Immature natural killer cell (primary cell): Measurements from ENCODE around the gene TEDDM1. TPM values are rescaled to one million over a fixed set of nuclear protein-coding genes. Genes with fewer than 3 reads are reported as not detected.
A peak's percentile ranks its signal among the peaks of the same experiment; 100 is the strongest.

Experiments used
- DNase-seq, 3 donors: peaks; one replicate each; pipeline ENCODE4 v3.0.0; 2022; ENCODE audit warnings: mixed read lengths in 1 of 3
- H3K27ac Mint-ChIP-seq, 6 donors: one replicate each; pipeline ENCODE4 v1.8.0; 2020; ENCODE audit warnings: mixed read lengths in 6 of 6, mild to moderate bottlenecking in 5 of 6, inconsistent platforms in 4 of 6, moderate library complexity in 3 of 6
- H3K27me3 Mint-ChIP-seq, 3 donors: one replicate each; pipeline ENCODE4 v1.8.0; 2020 to 2021; ENCODE audit warnings: low read depth in 3 of 3, mild to moderate bottlenecking in 3 of 3, mixed read lengths in 3 of 3, moderate library complexity in 3 of 3, inconsistent platforms in 1 of 3
- H3K36me3 Mint-ChIP-seq, 3 donors: one replicate each; pipeline ENCODE4 v1.8.0; 2020; ENCODE audit warnings: mixed read lengths in 3 of 3, inconsistent platforms in 2 of 3, mild to moderate bottlenecking in 2 of 3
- H3K4me1 Mint-ChIP-seq, 2 donors: one replicate each; pipeline ENCODE4 v1.8.0; 2020; ENCODE audit warnings: inconsistent platforms in 2 of 2, mild to moderate bottlenecking in 2 of 2, mixed read lengths in 2 of 2, moderate library complexity in 1 of 2
- H3K4me3 Mint-ChIP-seq, 5 donors: one replicate each; pipeline ENCODE4 v1.8.0; 2020; ENCODE audit warnings: mild to moderate bottlenecking in 5 of 5, mixed read lengths in 5 of 5, inconsistent platforms in 3 of 5, moderate library complexity in 3 of 5
- H3K9me3 Mint-ChIP-seq, 6 donors: one replicate each; pipeline ENCODE4 v1.8.0; 2020; ENCODE audit warnings: mild to moderate bottlenecking in 6 of 6, mixed read lengths in 6 of 6, inconsistent platforms in 4 of 6, moderate library complexity in 3 of 6
- polyA plus RNA-seq, 3 donors: library from polyadenylated mRNA; unstranded; fragments of 300-500 nt; fragmentation: Illumina TruSeq; gene quantifications; one replicate each; pipeline ENCODE4 v1.2.3, GENCODE V29; 2021

TEDDM1 gene
- polyA plus RNA-seq, 3 donors from 2014 or later, result 0.09 TPM; not detected in 2

GRCh38 chr1:182394055-182394775, 6.3 kb downstream of the TEDDM1 start:
- peak overlapping the region in 1 of 6 donors; percentile 17 for H3K27ac Mint-ChIP-seq
- H3K9me3 Mint-ChIP-seq, result no peaks in the 10 kb centered on the region
- peaks cover 25 to 29% of the 10 kb centered on the region in 2 donors for H3K4me1 Mint-ChIP-seq
- DNase-seq, result no peak
- H3K4me3 Mint-ChIP-seq, result no peak overlapping the region
- H3K27me3 Mint-ChIP-seq, result peaks cover 7 to 15% (median 9%) of the 10 kb centered on the region in 3 donors
- H3K36me3 Mint-ChIP-seq, result no peaks in the 10 kb centered on the region

- Mint-ChIP-seq H3K36me3 (peaks cover 0 to 6% (median 6%) of the 10 kb centered on the region in 3 donors), H3K27me3 (peaks cover 7 to 15% (median 9%) of the 10 kb centered on the region in 3 donors), H3K4me3 (peak overlapping the region; percentile 94 to 98 (median 97)), H3K9me3 (no peaks in the 10 kb centered on the region), H3K4me1 (peaks cover 32 to 43% of the 10 kb centered on the region in 2 donors), H3K27ac (peak overlapping the region in 5 of 6 donors; percentile 34 to 74 (median 51))
- DNase-seq, result peak in 1 of 3 donors; percentile 40
These were observed 8.1 kb downstream of the TEDDM1 start for GRCh38 chr1:182392050-182393028.

- Mint-ChIP-seq H3K27ac (peak within 1 kb of the TSS; percentile 14 to 90 (median 86)), H3K27me3 (peaks cover 4 to 11% (median 7%) of the 10 kb centered on the region in 3 donors), H3K36me3 (peaks cover 0 to 14% (median 13%) of the 10 kb centered on the region in 3 donors), H3K4me1 (peaks cover 30 to 39% of the 10 kb centered on the region in 2 donors), H3K4me3 (peak within 1 kb of the TSS; percentile 94 to 98 (median 97)), H3K9me3 (no peaks in the 10 kb centered on the region)
- DNase-seq, result peak; percentile 77 to 83 (median 79)
These were observed 9.0 kb downstream of the TEDDM1 start, which contains the start of gene GLUL for GRCh38 chr1:182391362-182392049. GLUL (minus strand) TSS chr1:182391790; CDS start chr1:182388737, 3,053 bp downstream.

- Mint-ChIP-seq H3K4me3 (peak overlapping the region; percentile 94 to 98 (median 97)), H3K27ac (peak overlapping the region; percentile 14 to 90 (median 86)), H3K27me3 (peaks cover 4 to 11% (median 7%) of the 10 kb centered on the region in 3 donors), H3K4me1 (peaks cover 30 to 37% of the 10 kb centered on the region in 2 donors), H3K9me3 (no peaks in the 10 kb centered on the region), H3K36me3 (peaks cover 0 to 19% (median 18%) of the 10 kb centered on the region in 3 donors)
- DNase-seq, result no peak
These were observed 9.5 kb downstream of the TEDDM1 start for GRCh38 chr1:182391028-182391361.

- Mint-ChIP-seq H3K4me3 (peak overlapping the region; percentile 94 to 98 (median 97)), H3K27ac (peak overlapping the region; percentile 63 to 89 (median 76)), H3K36me3 (peaks cover 9 to 33% (median 30%) of the 10 kb centered on the region in 3 donors), H3K9me3 (no peaks in the 10 kb centered on the region), H3K4me1 (peaks cover 30 to 37% of the 10 kb centered on the region in 2 donors), H3K27me3 (peaks cover 4 to 11% (median 7%) of the 10 kb centered on the region in 3 donors)
- peak in 1 of 3 donors; percentile 11 for DNase-seq
These were observed 10.8 kb downstream of the TEDDM1 start for GRCh38 chr1:182389619-182390047.

GRCh38 chr1:182388392-182389134, 11.9 kb downstream of the TEDDM1 start:
- no peaks in the 10 kb centered on the region for H3K9me3 Mint-ChIP-seq
- peaks cover 30 to 37% of the 10 kb centered on the region in 2 donors for H3K4me1 Mint-ChIP-seq
- no peak for DNase-seq
- peaks cover 14 to 41% (median 37%) of the 10 kb centered on the region in 3 donors for H3K36me3 Mint-ChIP-seq
- peak overlapping the region in 5 of 6 donors; percentile 63 to 83 (median 68) for H3K27ac Mint-ChIP-seq
- peak overlapping the region; percentile 40 to 98 (median 96) for H3K4me3 Mint-ChIP-seq
- H3K27me3 Mint-ChIP-seq, result peaks cover 4 to 11% (median 7%) of the 10 kb centered on the region in 3 donors

GRCh38 chr1:182387566-182387965, 12.9 kb downstream of the TEDDM1 start:
- Mint-ChIP-seq H3K27ac (peak overlapping the region in 1 of 6 donors; percentile 42), H3K27me3 (peaks cover 4 to 11% (median 7%) of the 10 kb centered on the region in 3 donors), H3K4me3 (peak overlapping the region in 1 of 5 donors; percentile 28), H3K4me1 (peaks cover 26 to 38% of the 10 kb centered on the region in 2 donors), H3K9me3 (no peaks in the 10 kb centered on the region), H3K36me3 (peaks cover 23 to 48% (median 43%) of the 10 kb centered on the region in 3 donors)
- DNase-seq, result no peak

GRCh38 chr1:182386980-182387379, 13.5 kb downstream of the TEDDM1 start:
- H3K4me1 Mint-ChIP-seq, result peaks cover 24 to 37% of the 10 kb centered on the region in 2 donors
- peaks cover 4 to 11% (median 7%) of the 10 kb centered on the region in 3 donors for H3K27me3 Mint-ChIP-seq
- H3K27ac Mint-ChIP-seq, result peak overlapping the region in 1 of 6 donors; percentile 15
- H3K4me3 Mint-ChIP-seq, result no peak overlapping the region
- no peak for DNase-seq
- no peaks in the 10 kb centered on the region for H3K9me3 Mint-ChIP-seq
- peaks cover 24 to 54% (median 43%) of the 10 kb centered on the region in 3 donors for H3K36me3 Mint-ChIP-seq

GRCh38 chr1:182385885-182386853, 14.3 kb downstream of the TEDDM1 start:
- no peak for DNase-seq
- Mint-ChIP-seq H3K4me3 (no peak overlapping the region), H3K27ac (peak overlapping the region in 2 of 6 donors; percentile 59 to 63), H3K9me3 (no peaks in the 10 kb centered on the region), H3K36me3 (peaks cover 24 to 54% (median 43%) of the 10 kb centered on the region in 3 donors), H3K27me3 (peaks cover 4 to 9% (median 5%) of the 10 kb centered on the region in 3 donors), H3K4me1 (peaks cover 23 to 37% of the 10 kb centered on the region in 2 donors)

- no peaks in the 10 kb centered on the region for H3K9me3 Mint-ChIP-seq
- H3K4me1 Mint-ChIP-seq, result peaks cover 10 to 25% of the 10 kb centered on the region in 2 donors
- no peak overlapping the region for H3K4me3 Mint-ChIP-seq
These were observed 16.0 kb downstream of the TEDDM1 start for GRCh38 chr1:182384387-182384960.

GRCh38 chr1:182383934-182384333, 16.5 kb downstream of the TEDDM1 start:
- Mint-ChIP-seq H3K36me3 (peaks cover 24 to 54% (median 43%) of the 10 kb centered on the region in 3 donors), H3K27ac (no peak overlapping the region), H3K9me3 (no peaks in the 10 kb centered on the region), H3K4me1 (peaks cover 5 to 20% of the 10 kb centered on the region in 2 donors), H3K27me3 (no peaks in the 10 kb centered on the region), H3K4me3 (no peak overlapping the region)
- no peak for DNase-seq

More at GRCh38 chr1:182384387-182384960, 16.0 kb downstream of the TEDDM1 start:
- Mint-ChIP-seq H3K36me3 (peaks cover 24 to 54% (median 43%) of the 10 kb centered on the region in 3 donors), H3K27ac (no peak overlapping the region), H3K27me3 (no peaks in the 10 kb centered on the region)
- no peak for DNase-seq
